Measurements from ENCODE around the gene PDE11A.

DNA sequence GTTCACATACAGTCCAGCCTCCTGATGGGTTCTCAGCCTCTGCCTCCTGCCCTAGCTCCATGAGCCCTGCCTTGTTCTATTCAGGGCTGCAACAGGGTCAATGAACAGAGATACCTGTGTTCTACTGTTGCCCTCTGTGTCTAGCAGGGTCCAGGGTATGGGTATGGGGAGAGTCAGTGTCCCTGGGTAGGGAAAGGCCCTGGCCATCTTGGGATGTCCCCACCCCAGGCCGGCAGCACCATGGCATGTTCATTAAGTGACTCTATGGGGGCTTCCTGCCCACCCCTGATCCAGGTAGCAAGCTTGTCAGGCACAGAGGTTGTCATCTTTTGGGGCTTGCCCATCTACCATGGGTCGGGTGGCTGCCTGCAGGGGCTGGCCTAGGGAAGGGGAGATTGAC, 13.5 kb downstream of the PDE11A start:
- no peak for TF ChIP-seq POLR2A (IDR thresholded peaks at IDR 0.05; ENCODE audit: low read depth, low read length)
- no peak for TF ChIP-seq POLR2AphosphoS5 (IDR thresholded peaks at IDR 0.05; ENCODE audit: low read depth, low read length)
- TF ChIP-seq POU2F2 (IDR thresholded peaks at IDR 0.05; ENCODE audit: low read depth, low read length): no peak
- no peak for TF ChIP-seq TAF1 (IDR thresholded peaks at IDR 0.05; ENCODE audit: low read depth, low read length)
- no peak for TF ChIP-seq SPI1 (IDR thresholded peaks at IDR 0.05; ENCODE audit: low read depth, low read length)
- TF ChIP-seq PAX5 (IDR thresholded peaks at IDR 0.05; ENCODE audit: insufficient read depth, low read length, severe bottlenecking): no peak
